HG02981 (cell line): ENCODE data around the gene CIBAR2.
"Not testable (repeated sequence)": the region's sequence is repeated elsewhere in the genome, so short reads cannot be mapped to it uniquely, and the experiment has no call there.

ENCODE experiments used
- ATAC-seq: cut with Tn5 transposase; IDR thresholded peaks from one replicate; pipeline ENCODE4 v1.9.1; 2021; ENCODE audit warnings: mild to moderate bottlenecking, moderate library complexity; ENCODE audit not compliant: unreplicated experiment

The CIBAR2 gene

DNA sequence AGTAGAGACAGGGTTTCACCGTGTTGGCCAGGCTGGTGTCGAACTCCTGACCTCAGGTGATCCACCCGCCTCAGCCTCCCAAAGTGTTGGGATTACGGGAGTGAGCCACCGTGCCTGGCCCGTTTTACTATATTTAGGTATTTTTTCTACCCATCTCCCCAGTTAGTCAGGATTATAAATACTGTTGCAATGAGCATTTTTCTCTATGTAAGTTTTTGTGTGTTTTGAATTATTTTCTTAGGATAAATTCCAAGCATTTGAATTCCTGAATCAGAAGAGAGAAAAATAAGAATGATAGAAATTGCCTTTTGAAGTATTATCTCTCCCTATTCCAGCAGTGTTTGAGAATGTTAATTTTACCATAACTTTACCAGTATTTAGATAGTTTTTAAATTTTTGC, 48.1 kb downstream of the CIBAR2 start:
- no peak for ATAC-seq

DNA sequence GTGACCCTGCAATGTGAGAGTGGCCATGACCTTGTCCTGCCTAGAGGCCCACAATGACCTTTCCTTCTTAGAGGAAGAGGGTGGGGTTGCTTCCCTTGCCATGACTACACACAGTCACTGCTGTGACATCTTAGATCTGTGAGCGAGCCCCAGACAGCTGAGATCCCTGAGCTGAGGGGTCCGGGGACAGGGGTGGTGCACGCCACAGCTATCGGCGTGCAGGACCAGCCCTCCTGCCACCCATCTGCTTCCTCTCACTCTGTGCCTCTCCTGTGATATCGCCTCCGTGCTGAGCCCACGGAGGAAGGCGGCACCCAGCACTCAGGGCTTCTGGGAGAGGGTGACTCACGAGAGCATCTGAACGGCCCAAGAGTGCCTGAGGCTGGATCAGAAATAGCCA, 49.4 kb downstream of the CIBAR2 start:
- ATAC-seq = no peak

DNA sequence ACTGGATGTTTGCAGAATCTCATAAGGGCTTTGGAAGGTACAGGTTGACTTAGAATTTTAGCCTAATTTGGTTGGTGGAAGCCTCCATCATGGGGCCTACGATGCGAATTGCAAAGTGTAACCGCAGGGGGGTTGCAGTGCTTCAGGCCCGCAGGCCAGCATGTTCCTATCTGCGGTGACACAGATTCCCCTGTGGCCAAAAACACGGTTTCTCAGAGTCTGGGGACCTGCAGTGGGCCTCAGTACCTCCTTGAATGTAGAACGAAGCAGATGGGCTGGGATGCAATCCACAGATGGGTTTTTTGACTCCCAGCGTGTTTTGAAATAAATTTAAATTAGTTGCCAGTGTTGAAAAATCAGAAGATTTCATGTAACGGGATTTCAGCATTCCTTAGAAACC, 49.9 kb downstream of the CIBAR2 start:
- ATAC-seq = no peak

DNA sequence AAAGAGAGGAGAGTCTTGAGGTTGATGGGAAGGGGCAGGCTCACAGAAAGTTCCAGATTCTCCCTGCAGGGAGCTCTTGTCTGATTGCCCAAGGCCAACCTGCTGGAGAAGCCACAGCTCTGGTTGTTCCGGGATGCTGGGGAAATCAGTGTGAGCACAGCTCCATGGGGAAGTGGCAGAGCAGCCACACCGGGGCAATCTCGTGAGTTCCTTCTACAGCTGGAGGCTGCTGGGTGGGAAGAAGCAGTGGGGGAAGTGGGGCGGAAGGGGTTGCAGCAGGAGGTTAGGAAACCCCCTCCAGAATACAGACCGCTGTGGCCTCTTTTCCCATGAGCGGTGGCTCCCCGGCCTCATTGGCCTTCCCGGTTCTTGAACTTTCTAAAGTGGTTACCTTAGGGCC, 50.7 kb downstream of the CIBAR2 start:
- ATAC-seq = no peak

DNA sequence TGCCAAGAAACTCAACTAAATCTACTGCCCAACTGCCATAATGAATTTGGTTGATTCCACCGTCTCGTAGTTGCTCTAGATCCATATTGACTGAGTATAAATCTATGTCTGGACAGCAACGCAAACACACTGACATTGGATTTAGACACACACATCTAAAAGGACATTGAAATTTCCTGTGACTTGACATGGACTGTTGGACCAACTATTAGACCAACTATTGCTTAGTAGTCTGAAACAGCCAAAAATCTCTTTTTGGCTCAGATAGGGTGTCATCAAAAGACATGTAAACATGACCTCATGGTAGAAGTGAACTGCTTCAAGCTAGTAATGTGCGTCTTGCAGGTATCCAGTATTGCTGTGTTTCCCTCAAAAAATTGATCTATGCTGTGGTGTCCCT, 53.4 kb downstream of the CIBAR2 start:
- no peak for ATAC-seq

DNA sequence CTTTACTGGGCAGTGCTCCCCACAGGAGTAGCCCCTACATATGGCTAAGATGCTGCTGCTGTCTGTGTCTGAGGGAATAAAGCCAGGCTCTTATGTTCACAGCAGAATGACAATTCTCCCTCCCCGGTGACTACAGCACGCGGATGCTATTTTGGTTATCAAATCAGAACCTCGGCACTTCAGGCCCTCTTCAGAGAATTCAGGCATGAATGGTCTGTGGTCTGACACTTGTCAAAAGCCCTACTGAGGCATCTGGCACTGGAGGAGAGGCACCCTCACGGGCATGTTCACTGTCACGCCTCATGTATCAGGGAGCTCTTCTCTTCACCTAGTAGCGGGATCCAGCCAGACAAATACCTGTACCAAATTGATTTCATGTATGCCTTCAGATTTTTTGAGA, 54.3 kb downstream of the CIBAR2 start:
- no peak for ATAC-seq

DNA sequence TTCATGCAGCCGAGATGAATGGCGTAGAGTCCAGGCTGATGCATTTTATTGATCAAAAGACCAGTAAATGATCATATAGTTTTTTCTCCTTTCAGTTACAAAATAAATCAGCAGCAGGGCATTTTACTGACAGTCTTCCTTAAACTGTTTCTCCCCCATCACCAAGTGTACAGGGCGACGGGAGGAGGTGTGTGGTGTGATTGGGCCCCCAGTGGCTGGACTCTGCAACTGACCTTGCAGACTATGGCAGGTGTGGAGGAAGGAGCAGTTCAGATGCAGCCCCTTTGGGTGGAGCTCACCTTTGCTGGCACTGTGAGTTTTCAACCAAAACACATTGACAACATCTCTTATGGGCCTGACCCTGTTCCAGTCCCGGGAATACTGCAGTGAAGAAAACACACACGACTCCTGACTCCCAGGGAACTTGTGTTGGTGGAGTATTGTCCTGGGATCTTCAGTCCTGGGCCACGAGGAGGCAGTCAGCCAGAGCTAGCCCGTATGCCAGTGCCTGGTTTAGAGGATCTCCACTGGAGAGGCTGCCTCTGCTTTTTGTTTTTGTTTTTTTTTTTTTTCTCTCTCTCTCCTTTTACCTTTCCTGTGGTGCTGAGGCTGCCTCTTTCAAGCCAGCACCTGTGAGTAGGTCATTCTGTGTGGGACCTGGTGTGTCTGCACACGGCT, 54.9 kb downstream of the CIBAR2 start:
- ATAC-seq = no peak

DNA sequence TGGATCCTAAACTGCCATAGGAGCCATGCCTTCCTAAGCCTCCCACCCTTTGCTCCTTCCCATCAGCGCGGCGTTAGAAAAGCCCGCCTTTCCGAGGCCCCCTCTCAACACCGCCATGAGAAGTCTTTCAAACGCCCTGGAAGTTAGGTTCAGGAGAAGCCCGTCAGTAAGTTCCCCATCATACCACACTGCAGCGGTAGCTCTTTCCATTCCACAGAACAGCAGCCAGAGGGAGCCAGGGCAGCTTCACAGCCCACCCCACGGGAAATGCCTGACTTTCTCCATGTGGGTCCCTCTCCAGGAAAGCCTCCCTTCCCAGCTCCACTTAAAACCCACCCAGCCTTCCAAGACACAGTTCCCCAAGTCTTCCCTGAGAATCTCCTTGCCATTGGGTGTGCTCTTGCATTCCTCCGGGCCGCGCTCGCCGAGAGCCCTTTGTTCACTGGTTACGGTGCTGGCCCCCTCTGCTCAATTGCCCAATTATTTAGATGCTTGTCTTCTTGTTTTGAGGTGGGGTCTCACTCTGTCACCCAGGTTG, 56.0 kb downstream of the CIBAR2 start:
- ATAC-seq = no peak

DNA sequence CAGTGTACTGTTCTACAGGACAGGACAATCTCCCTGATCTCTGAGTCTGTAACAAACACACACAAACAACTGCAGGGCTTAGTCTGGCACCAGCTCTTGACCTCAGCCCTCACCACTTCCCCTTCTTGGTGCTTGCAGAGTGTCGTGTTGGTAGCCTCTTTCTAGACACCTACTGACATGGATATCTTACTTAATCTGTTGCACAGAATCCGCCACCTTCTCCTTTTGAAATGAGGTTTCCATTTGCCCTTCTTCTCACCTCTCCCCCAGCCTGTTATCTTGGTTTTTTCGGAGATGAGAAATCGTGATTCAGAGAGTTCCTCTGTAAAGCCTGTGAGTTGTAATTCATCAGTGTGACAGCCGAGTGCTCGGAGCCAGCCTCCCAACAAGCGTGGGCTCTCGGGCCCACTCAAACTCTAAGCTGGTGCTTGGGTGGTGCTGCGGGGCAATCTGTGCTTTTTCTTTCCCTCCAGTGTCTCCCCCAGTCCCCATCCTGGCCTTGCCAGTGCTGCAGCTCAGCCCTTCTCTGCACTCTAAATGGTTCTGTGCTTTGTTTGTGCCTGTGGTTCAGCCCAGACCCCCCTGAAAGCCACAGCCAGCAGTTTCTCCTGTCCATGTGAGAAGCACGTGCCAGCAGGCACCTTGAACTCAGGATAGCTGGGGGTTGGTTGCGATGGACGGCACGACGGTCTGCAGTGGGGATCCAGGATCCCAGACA, 56.6 kb downstream of the CIBAR2 start:
- ATAC-seq = peak; percentile 88

DNA sequence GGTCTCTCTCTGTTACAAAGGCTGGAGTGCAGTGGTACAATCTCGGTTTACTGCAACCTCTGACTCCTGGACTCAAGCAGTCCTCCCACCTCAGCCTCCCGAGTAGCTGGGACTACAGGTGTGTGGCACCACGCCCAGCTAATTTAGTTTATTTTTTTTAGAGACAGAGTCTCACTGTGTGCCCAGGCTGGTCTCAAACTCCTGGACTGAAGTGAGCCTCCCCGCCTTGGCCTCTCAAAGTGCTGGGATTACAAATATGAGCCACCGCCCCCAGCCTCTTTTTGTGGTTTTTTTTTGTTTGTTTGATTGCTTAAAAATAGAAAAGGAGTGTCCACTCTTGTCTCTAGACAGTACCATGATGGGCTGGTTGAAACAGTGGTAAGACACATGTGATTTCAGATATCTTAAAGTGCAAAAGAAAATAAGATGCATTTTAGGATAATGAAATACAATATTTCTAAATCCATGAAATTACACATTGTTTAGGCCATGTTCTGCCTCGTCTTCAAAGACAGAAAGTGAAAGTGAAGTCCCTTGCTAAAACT, 57.3 kb downstream of the CIBAR2 start:
- no peak for ATAC-seq

DNA sequence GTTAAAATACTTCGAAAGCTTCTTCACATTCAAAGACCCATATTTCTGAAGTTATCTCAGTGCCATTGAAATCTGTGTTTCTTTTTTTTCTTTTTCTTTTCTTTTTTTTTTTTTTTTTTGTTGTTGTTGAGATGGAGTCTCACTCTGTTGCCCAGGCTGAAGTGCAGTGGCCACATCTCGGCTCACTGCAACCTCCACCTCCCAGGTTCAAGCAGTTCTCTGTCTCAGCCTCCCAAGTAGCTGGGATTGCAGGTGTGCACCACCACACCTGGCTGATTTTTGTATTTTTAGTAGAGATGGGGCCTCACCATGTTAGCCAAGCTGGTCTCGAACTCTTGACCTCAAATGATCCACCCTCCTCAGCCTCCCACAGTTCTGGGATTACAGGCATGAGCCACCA, 58.0 kb downstream of the CIBAR2 start:
- ATAC-seq = not testable (repeated sequence)

DNA sequence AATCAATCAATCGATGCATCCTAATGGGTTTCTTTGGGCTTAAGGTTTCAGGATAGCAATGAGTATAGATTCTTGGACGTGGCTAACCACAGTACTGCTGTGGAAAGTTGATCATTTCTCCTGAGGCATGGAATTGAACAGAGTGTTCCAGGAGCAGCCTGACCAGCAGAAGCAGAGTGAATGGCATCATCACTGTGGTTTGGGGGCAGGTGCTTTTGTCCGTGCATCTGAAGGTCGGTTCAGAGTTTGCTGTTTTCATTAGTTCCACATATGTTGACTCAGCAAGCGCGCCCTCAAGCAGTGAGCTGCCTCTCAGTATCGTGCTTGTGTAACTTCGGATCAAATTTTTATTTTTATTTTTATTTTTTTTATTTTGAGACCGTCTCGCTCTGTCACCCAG, 59.7 kb downstream of the CIBAR2 start:
- no peak for ATAC-seq

DNA sequence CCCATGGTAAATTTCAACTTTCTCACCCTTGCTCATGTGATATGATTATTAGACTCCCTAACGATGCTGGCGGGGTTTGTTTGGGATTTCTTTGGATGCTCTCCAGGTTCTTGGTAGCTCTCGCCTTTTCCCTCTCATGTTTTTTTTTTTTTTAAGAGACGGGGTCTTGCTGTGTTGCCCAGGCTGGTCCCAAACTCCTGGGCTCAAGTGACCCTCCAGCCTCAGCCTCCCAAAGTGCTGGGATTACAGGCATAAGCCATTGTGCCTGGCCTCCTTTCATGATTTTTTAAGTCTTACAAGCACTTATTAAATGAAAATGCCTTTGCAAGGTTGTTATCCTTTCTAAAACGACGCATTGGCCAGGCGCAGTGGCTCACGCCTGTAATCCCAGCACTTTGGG, 60.6 kb downstream of the CIBAR2 start:
- ATAC-seq = no peak

DNA sequence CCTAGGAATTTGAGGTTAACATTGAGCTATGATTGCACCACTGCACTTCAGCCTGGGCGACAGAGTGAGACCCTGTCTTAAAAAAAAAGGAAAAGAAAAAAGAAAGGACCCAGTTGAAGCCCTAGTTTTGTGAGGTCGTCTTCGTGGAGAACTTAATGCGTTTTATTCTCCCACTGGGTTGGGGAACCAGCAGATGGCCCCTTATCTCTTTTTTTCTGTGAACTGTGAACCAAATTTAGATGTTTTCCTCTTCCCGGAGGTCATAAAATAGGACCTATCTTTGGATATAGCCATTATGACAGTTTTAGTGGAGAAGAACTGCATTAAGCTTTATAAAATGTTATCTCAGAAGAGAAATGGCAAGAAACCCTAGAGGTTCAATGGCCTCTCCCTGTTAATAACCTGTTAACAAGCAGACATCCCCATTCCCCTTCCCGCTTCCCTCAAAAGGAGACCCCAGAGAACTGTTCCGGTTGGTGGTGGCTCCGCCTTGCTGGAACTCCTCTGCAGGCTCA, 61.1 kb downstream of the CIBAR2 start:
- ATAC-seq = no peak

DNA sequence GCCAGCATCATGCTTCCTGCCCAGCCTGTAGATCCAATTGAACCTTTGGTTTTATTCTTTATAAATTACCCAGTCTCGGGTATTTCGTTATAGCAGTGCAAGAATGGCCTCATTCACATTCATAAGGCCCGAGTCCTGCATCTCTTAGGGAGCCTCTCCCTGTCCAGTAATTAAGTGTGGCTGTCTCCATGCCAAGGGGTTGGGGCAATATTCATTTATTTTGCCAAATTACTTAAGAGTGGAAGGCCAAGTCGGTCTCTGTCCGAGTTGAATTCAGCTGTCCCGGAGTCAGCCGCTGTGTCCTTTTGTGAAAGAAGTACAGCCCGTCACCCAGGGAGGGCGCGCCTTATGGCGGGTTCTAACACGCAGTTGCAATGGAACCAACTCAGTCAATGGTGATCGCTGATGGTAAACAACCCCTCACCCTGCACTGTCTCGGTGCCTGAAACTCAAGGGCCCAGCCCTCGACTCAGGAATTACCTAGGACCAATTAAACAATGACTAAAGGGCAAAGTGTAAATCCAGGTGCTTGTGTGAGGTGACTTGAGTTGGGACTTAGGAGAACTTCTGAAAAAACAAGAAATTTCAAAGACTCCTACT, 62.5 kb downstream of the CIBAR2 start:
- ATAC-seq = no peak

DNA sequence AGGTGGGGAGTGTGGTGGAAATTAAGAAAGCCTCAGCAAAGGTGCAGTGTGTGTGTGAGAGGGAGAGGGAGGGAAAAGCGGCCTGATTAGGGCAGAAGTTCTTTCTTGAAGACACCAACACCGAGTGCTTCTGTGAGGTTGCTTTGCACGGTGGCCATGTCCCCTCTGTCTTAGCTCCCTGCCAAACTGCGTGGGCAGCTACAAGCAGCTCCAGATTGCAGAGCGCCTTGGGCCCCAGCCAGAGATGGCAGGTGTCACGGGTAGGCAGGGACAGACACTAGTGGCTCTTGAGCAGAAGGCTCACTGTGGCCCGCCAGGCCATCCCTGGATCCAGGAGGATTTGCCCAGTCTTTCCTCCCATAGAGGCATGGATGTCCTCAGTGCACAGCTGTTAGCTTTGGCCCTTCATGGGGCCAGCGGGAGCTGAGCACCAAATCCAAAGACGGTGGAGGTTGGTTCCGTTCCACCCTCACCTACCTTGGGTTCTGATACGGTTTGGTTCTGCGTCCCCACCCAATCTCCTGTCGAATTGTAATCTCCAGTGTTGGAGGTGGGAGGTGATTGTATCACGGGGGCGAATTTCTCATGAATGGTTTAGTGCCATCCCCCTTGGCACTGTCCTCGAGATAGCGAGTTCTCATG, 63.2 kb downstream of the CIBAR2 start:
- ATAC-seq = no peak
